ENCODE measurements around the gene GPR78.

Gene GPR78

DNA sequence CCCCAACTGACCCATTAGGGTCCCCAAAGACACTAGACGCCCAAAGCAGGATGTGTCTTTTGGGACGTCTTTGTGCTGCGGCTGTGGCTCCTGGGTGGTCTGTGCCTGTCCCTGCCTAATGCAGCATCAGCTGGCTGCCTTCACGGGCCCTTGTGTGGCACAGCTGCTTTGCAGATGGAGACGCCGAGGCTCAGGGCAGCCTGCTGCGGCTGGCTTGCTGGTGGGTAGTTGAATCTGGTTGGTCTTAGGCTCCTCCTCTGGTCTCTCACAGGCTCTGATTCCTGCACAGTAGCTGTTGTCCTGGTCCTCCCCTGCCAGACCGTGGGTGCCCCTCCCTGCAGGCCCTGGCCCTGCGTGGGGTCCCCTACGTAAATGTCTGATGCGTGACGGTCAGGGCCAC, 20.5 kb downstream of the GPR78 start:
- Mint-ChIP-seq H3K4me1 (no peaks in the 10 kb centered on the region), H3K4me3 (no peak overlapping the region), H3K9me3 (no peaks in the 10 kb centered on the region), H3K27ac (no peak overlapping the region), H3K27me3 (peaks cover 5% of the 10 kb centered on the region), H3K36me3 (no peaks in the 10 kb centered on the region)
- DNase-seq (ENCODE audit: low spot score in 2 of 2) (no peak), ATAC-seq (ENCODE audit: low read depth) (no peak)

GRCh38 chr4:8601086-8601485, 20.9 kb downstream of the GPR78 start:
- H3K27ac Mint-ChIP-seq, result no peak overlapping the region
- H3K4me1 Mint-ChIP-seq, result no peaks in the 10 kb centered on the region
- no peaks in the 10 kb centered on the region for H3K9me3 Mint-ChIP-seq
- no peak overlapping the region for H3K4me3 Mint-ChIP-seq
- H3K36me3 Mint-ChIP-seq, result no peaks in the 10 kb centered on the region
- H3K27me3 Mint-ChIP-seq, result peaks cover 4% of the 10 kb centered on the region
- DNase-seq (ENCODE audit: low spot score in 2 of 2), result no peak
- no peak for ATAC-seq (ENCODE audit: low read depth)

DNA sequence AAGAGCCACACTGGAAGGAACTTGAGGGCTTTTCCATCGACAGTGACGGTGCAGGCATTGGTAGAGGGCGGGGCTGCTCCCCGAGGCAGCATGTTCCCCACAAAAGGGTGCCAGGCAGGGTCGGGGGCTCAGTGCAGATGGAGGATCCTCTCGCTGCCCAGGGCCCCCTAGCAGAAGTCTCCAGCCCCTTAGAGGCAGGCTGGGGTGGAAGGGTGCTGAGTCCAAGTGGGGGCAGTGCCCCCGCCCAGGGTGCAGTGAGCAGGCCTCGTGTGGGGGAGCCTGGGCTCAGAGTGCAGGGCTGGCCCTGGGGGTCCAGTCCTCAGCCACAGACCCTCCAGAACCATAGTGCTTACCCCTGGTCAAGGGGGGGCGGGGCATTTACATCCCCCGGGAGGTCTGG, 21.4 kb downstream of the GPR78 start:
- Mint-ChIP-seq H3K27ac (no peak overlapping the region), H3K36me3 (no peaks in the 10 kb centered on the region), H3K4me1 (no peaks in the 10 kb centered on the region), H3K9me3 (no peaks in the 10 kb centered on the region), H3K4me3 (no peak overlapping the region), H3K27me3 (peaks cover 4% of the 10 kb centered on the region)
- no peak for ATAC-seq (ENCODE audit: low read depth)
- DNase-seq (ENCODE audit: low spot score in 2 of 2), result no peak

- no peaks in the 10 kb centered on the region for H3K4me1 Mint-ChIP-seq
- peaks cover 3% of the 10 kb centered on the region for H3K27me3 Mint-ChIP-seq
- no peaks in the 10 kb centered on the region for H3K9me3 Mint-ChIP-seq
- no peaks in the 10 kb centered on the region for H3K36me3 Mint-ChIP-seq
- no peak overlapping the region for H3K27ac Mint-ChIP-seq
- DNase-seq (ENCODE audit: low spot score in 2 of 2), result no peak
- no peak overlapping the region for H3K4me3 Mint-ChIP-seq
- ATAC-seq (ENCODE audit: low read depth), result no peak
These were observed 22.7 kb downstream of the GPR78 start for GRCh38 chr4:8602686-8603430.

DNA sequence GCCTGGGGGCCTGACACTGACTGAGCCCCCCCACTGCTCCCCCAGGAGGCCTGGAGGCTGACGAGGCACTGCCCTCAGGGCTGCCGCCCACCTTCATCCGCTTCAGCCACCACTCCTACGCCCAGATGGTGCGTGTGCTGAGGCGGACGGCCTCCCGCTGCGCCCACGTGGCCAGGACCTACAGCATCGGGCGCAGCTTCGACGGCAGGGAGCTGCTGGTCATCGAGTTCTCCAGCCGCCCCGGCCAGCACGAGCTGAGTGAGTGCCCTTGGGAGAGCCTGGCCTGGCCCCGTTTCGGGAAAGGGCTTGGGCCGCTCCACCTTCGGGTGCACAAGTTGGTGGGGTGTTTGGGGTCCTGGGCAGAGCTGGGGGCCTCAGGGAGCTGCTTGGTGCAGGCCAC, 23.7 kb downstream of the GPR78 start:
- ATAC-seq (ENCODE audit: low read depth) (no peak), DNase-seq (ENCODE audit: low spot score in 2 of 2) (no peak)
- Mint-ChIP-seq H3K9me3 (no peaks in the 10 kb centered on the region), H3K4me1 (peaks cover under 1% of the 10 kb centered on the region), H3K27ac (no peak overlapping the region), H3K4me3 (no peak overlapping the region), H3K27me3 (peaks cover 1% of the 10 kb centered on the region), H3K36me3 (no peaks in the 10 kb centered on the region)

DNA sequence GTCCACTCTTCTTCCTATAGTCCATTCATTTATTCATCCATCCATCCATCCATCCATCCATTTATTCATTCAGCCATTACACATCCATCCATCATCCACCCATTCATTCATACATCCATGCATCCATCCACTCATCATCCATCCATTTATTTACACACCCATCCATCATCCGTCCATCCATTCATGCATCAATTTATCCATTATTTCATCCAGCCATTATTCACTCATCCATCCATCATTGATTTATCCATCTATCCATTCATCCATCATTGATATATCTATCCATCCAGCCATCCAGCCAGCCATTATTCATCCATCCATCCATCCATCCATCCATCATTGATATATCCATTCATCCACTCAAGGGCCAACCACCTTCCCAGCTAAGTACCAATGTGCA, 25.1 kb downstream of the GPR78 start:
- no peaks in the 10 kb centered on the region for H3K36me3 Mint-ChIP-seq
- peaks cover 4% of the 10 kb centered on the region for H3K4me1 Mint-ChIP-seq
- DNase-seq (ENCODE audit: low spot score in 2 of 2) (no peak), ATAC-seq (ENCODE audit: low read depth) (no peak)
- H3K27me3 Mint-ChIP-seq, result peaks cover 5% of the 10 kb centered on the region
- H3K9me3 Mint-ChIP-seq, result peaks cover 3% of the 10 kb centered on the region
- H3K4me3 Mint-ChIP-seq, result no peak overlapping the region
- no peak overlapping the region for H3K27ac Mint-ChIP-seq

GRCh38 chr4:8606476-8606875, 26.3 kb downstream of the GPR78 start:
- Mint-ChIP-seq H3K4me1 (peaks cover 4% of the 10 kb centered on the region), H3K36me3 (no peaks in the 10 kb centered on the region), H3K4me3 (no peak overlapping the region), H3K27me3 (peaks cover 9% of the 10 kb centered on the region), H3K9me3 (peaks cover 3% of the 10 kb centered on the region), H3K27ac (no peak overlapping the region)
- no peak for ATAC-seq (ENCODE audit: low read depth)
- DNase-seq (ENCODE audit: low spot score in 2 of 2), result no peak

DNA sequence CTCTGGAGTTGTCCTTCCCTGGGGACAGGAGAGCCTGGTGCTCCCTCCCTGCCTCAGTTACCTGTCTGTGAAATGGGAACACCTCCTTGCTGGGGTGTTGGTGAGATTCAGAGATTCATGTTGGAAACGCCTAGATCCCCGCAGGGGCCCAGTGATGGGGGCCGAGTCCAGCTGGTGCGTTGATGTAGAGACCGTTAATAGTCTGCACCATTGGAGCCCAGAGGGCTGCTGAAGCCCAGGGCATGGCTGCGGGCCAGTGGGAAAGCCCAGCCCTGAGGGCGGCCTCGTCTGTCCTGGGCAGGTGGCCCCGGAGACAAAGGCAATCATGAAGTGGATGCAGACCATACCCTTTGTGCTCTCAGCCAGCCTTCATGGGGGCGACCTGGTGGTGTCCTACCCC, 26.8 kb downstream of the GPR78 start:
- Mint-ChIP-seq H3K4me1 (peaks cover 4% of the 10 kb centered on the region), H3K4me3 (no peak overlapping the region), H3K9me3 (peaks cover 3% of the 10 kb centered on the region), H3K27me3 (peaks cover 11% of the 10 kb centered on the region), H3K27ac (no peak overlapping the region), H3K36me3 (no peaks in the 10 kb centered on the region)
- DNase-seq (ENCODE audit: low spot score in 2 of 2) (no peak), ATAC-seq (ENCODE audit: low read depth) (no peak)

- peaks cover 3% of the 10 kb centered on the region for H3K9me3 Mint-ChIP-seq
- H3K27ac Mint-ChIP-seq, result no peak overlapping the region
- H3K4me3 Mint-ChIP-seq, result no peak overlapping the region
- ATAC-seq (ENCODE audit: low read depth) (no peak), DNase-seq (ENCODE audit: low spot score in 2 of 2) (peak in 1 of 2 donors; percentile 27)
- peaks cover 4% of the 10 kb centered on the region for H3K4me1 Mint-ChIP-seq
- no peaks in the 10 kb centered on the region for H3K36me3 Mint-ChIP-seq
- H3K27me3 Mint-ChIP-seq, result peaks cover 11% of the 10 kb centered on the region
These were observed 27.6 kb downstream of the GPR78 start for GRCh38 chr4:8607603-8608481.

- Mint-ChIP-seq H3K27me3 (peaks cover 11% of the 10 kb centered on the region), H3K9me3 (peaks cover 3% of the 10 kb centered on the region), H3K27ac (no peak overlapping the region), H3K4me1 (peaks cover 4% of the 10 kb centered on the region), H3K36me3 (no peaks in the 10 kb centered on the region), H3K4me3 (no peak overlapping the region)
- DNase-seq (ENCODE audit: low spot score in 2 of 2) (no peak), ATAC-seq (ENCODE audit: low read depth) (no peak)
These were observed 28.7 kb downstream of the GPR78 start for GRCh38 chr4:8608714-8609391.

- no peak for ATAC-seq (ENCODE audit: low read depth)
- no peak overlapping the region for H3K27ac Mint-ChIP-seq
- peaks cover 4% of the 10 kb centered on the region for H3K4me1 Mint-ChIP-seq
- H3K4me3 Mint-ChIP-seq, result no peak overlapping the region
- peaks cover 11% of the 10 kb centered on the region for H3K27me3 Mint-ChIP-seq
- no peaks in the 10 kb centered on the region for H3K36me3 Mint-ChIP-seq
- H3K9me3 Mint-ChIP-seq, result peaks cover 3% of the 10 kb centered on the region
- DNase-seq (ENCODE audit: low spot score in 2 of 2), result no peak
These were observed 29.2 kb downstream of the GPR78 start for GRCh38 chr4:8609406-8609805.

- Mint-ChIP-seq H3K4me1 (peaks cover 4% of the 10 kb centered on the region), H3K36me3 (no peaks in the 10 kb centered on the region), H3K27me3 (peaks cover 11% of the 10 kb centered on the region), H3K4me3 (no peak overlapping the region), H3K9me3 (peaks cover 3% of the 10 kb centered on the region), H3K27ac (no peak overlapping the region)
- no peak for DNase-seq (ENCODE audit: low spot score in 2 of 2)
- ATAC-seq (ENCODE audit: low read depth), result no peak
These were observed 29.7 kb downstream of the GPR78 start for GRCh38 chr4:8609824-8610350.

DNA sequence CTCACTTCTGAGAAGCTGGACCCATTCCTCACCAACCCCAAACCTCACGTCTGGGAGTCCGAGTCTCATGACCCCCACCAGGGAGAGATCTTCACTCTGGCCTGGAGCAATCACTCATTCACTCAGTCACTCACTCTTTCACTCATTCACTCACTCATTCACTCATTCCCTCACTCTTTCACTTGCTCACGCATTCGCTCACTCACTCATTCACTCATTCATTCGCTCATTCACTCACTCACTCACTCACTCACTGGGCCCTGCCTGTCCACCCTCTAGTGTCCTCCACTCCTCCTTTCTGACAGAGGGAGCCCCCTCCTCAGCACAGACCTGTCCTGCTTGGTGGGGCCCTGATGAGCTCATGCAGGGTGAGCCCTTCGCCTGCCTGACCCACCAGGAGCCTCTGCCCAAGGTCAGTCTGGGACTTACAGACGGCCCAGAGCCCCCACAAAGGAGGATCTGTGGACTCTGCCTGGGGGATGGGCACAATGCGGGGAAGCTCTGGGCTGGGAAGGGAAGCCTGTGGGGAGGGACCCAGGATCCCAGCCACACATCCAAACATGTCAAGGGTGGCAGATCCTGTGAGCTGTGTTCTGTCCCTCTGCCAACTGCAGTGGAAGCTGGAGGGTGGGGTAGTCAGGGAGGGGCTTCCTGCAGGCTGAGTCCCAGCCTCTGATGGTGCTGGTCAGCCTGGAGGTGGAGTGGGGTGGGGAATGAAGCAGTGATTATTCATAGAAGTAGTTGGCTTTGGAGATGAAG, 30.8 kb downstream of the GPR78 start:
- peaks cover 3% of the 10 kb centered on the region for H3K9me3 Mint-ChIP-seq
- H3K27me3 Mint-ChIP-seq, result peaks cover 11% of the 10 kb centered on the region
- H3K36me3 Mint-ChIP-seq, result no peaks in the 10 kb centered on the region

More for the DNA sequence above, 30.8 kb downstream of the GPR78 start:
- H3K4me3 Mint-ChIP-seq, result no peak overlapping the region
- DNase-seq (ENCODE audit: low spot score in 2 of 2), result no peak
- no peak for ATAC-seq (ENCODE audit: low read depth)
- H3K27ac Mint-ChIP-seq, result no peak overlapping the region
- H3K4me1 Mint-ChIP-seq, result peaks cover 4% of the 10 kb centered on the region

Data from memory B cell (primary cell).